GM21723 (cell line): ENCODE measurements around the gene MYL4.
"Not testable (repeated sequence)": the region's sequence is repeated elsewhere in the genome, so short reads cannot be mapped to it uniquely, and the experiment has no call there.

ENCODE experiments used
- ATAC-seq: cut with Tn5 transposase; IDR thresholded peaks from one replicate; pipeline ENCODE4 v1.9.1; 2021; ENCODE audit warnings: mild to moderate bottlenecking, moderate library complexity; ENCODE audit not compliant: unreplicated experiment

The MYL4 gene

GRCh38 chr17:47208744-47209488 is at the start of gene MYL4:
TSS of gene MYL4 (plus strand) at chr17:47209348. CDS start at chr17:47209423, 75 bp downstream.
- no peak for ATAC-seq

GRCh38 chr17:47162013-47162622 is 47.0 kb upstream of the MYL4 start:
- no peak for ATAC-seq

- ATAC-seq = no peak
Measured at GRCh38 chr17:47164263-47164662, 44.9 kb upstream of the MYL4 start.

DNA sequence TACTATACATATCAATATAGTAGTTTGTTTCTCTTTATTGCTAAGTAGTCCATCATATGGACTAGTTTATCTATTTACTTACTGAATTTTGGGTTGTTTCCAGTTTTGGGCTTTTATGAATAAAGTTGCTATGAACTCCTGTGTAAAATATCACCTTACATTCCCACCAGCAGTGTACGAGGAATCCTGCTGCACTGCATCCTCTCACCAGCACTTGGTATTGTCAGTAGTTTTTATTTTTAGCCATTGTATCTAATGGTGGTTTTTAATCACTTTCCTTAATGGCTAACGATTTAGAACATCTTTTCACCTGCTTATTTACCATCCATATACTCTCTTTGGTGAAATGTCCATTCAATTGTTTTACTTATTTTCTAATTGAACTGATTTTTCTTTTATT is 44.0 kb upstream of the MYL4 start:
- ATAC-seq = no peak

- ATAC-seq = not testable (repeated sequence)
Measured at GRCh38 chr17:47166854-47167253, 42.3 kb upstream of the MYL4 start.

GRCh38 chr17:47168896-47169295 is 40.3 kb upstream of the MYL4 start:
- ATAC-seq = not testable (repeated sequence)

- no peak for ATAC-seq
Measured at GRCh38 chr17:47170710-47171109, 38.4 kb upstream of the MYL4 start.

- no peak for ATAC-seq
Measured at GRCh38 chr17:47172696-47173565, 36.2 kb upstream of the MYL4 start.

DNA sequence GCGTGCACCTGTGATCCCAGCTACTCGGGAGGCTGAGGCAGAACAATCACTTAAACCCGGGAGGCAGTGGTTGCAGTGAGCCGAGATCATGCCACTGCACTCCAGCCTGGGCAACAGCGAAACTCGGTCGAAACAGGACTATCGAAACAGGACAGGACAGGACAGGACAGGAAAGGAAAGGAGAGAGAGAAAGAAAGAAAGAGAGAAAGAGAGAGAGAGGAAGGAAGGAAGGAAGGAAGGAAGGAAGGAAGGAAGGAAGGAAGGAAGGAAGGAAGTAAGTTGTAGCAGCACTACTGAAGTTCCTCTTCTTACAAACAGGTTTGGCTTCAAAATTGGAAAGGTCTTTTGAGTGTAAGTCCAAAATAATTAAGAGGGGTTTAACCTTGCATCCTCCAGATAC is 34.3 kb upstream of the MYL4 start:
- not testable (repeated sequence) for ATAC-seq

DNA sequence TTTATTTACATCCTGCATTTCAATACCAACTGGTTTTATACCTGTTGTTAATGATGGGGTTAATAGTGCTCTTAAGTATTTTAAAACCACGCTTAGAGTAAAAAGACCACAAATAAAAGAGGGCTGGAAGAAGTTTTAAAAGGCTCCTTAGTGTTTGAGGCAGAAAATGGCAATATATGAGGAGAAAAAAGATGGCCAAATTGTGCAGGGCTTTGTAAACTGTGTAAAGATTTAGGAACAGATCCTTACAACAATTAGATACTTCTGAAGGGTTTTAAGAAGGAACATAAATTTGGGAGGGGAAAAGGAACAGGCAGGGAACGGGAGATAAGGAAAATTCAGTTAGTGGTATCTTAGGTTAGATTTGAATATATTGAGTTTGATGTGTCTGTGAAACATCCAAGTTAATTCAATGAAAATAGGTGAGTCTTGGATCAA is 32.7 kb upstream of the MYL4 start:
- ATAC-seq = no peak

- ATAC-seq = no peak
Measured at GRCh38 chr17:47177261-47177660, 31.9 kb upstream of the MYL4 start.

DNA sequence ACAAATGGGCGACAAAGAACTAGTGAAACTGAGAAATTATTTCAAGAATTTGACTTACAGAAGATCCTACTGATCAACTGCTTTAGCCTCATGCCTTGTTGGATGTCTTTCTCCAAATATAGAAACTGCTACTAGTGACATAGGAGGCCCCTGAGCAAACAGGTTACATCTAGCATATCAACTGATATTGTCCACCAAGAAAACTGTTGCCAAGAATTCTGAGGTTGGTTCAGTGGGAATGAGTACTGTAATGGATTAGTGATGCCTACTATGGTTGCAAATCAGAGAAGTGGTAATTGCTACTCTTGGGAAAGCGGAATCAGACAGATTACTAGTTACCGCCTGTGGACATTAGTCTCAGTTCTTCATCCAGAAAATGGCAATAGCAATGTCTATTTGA is 30.0 kb upstream of the MYL4 start:
- ATAC-seq = no peak

- ATAC-seq = no peak
Measured at GRCh38 chr17:47180337-47180736, 28.8 kb upstream of the MYL4 start.

DNA sequence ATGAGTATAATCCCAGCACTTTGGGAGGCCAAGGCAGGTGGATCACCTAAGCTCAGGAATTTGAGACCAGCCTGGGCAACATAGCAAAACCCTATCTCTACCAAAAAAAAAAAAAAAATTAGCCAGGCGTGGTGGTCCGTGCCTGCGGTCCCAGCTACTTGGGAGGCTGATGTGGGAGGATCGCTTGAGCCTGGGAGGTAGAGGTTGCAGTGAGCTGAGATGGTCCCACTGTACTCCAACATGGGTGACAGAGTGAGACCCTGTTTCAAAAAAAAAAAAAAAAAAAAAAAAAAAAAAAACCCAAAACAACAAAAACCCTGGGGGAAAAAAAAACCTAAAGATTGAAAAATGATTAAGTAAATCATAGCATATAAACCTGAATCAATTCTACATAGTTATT is 28.2 kb upstream of the MYL4 start:
- not testable (repeated sequence) for ATAC-seq

- ATAC-seq = no peak
Measured at GRCh38 chr17:47184681-47185080, 24.5 kb upstream of the MYL4 start.

GRCh38 chr17:47188271-47188875 is 20.8 kb upstream of the MYL4 start:
- no peak for ATAC-seq

- peak; percentile 92 for ATAC-seq
Measured at GRCh38 chr17:47188876-47189731, 20.0 kb upstream of the MYL4 start, which contains the start of gene CDC27. TSS of gene CDC27 (minus strand) at chr17:47189295. CDS start at chr17:47189172, 123 bp downstream.

- no peak for ATAC-seq
Measured at GRCh38 chr17:47189732-47190237, 19.4 kb upstream of the MYL4 start.

DNA sequence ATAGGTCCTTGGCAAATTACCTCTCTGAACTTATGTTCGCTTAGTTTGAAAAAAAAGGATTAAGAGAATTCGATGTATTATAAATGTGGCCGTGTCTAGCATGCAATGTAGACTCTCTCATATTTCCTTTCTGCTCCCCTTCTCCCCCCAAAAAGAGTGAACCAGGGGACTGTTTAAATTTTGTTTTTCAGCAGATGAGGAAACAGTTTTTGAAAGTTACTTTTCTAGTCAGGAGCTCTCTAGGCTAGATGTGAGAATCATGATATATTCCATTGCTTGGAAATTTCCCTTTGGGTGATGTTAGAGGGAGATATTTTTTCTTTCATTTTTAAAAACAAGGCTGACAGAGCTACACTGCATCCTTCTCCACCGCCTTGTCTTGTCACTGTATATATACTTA is 18.9 kb upstream of the MYL4 start:
- no peak for ATAC-seq

- no peak for ATAC-seq
Measured at GRCh38 chr17:47190770-47191169, 18.4 kb upstream of the MYL4 start.
